Measurements from ENCODE around the gene ZFHX3. TPM values are rescaled to one million over a fixed set of nuclear protein-coding genes. Genes with fewer than 3 reads are reported as not detected.

The ZFHX3 gene
- total and polyA plus RNA-seq, 10 of the 15 experiments (the other 5 are each of a cell fraction or from before 2014, with no cell fraction given) = 0.68 to 8.6 (median 2.0) TPM

DNA sequence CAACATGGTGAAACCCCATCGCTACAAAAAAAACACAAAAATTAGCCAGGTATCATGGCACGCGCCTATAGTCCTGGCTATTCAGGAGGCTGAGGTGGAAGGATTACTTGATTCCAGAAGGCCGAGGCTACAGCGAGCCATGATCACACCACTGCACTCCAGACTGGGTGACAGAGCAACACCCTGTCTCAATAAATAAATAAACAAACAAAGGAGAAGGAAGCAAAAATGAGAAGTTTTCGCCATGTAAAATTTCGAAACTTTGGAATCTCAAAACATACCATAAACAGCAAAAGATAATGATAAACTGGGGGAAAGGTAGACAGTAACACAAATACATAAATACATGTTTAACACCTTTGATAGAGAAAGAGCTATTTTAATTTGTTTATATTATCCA is 130.9 kb downstream of the ZFHX3 start (continued):
- TF ChIP-seq NR2C1 (IDR thresholded peaks at IDR 0.05) (no peak), ASH2L (IDR thresholded peaks at IDR 0.05; ENCODE audit: borderline replicate concordance, low read depth) (no peak), TARDBP (IDR thresholded peaks at IDR 0.05; ENCODE audit: borderline replicate concordance) (no peak), RELB (IDR thresholded peaks at IDR 0.05; ENCODE audit: low read depth) (no peak), RCOR1 (conservative IDR thresholded peaks at IDR 0.05; ENCODE audit: low read depth, low read length) (no peak)

DNA sequence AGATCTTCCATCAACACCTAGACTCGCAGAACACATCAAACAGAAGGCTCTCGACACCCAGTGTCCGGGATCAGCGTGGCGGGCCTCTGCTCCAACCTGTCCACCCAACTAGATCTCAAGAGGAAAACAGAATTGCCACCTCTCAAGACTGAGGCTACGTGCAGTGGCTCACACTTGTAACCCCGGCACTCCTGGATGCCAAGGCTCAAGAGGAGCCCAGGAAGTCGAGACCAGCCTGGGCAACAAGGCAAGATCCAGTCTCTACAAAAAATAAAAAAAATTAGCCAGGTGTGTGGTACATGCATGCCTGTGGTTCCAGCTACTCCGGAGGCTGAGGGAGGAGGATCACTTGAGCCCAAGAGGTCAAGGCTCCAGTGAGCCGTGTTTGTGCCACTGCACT is 132.6 kb downstream of the ZFHX3 start:
- ChIA-PET SMC1A (ENCODE audit: uncharacterized antibody, unreplicated experiment) (no interaction called here), POLR2A (no interaction called here), RAD21 (ENCODE audit: unreplicated experiment) (no interaction called here), CTCF (no interaction called here)
- Histone ChIP-seq H4K20me1 (ENCODE audit: control insufficient read depth, insufficient read depth) (no peaks in the 10 kb centered on the region), H3K36me3 (ENCODE audit: control insufficient read depth in 2 of 2, insufficient read depth in 2 of 2, low read length in 1 of 2) (no peaks in the 10 kb centered on the region), H3K27me3 (replicated peaks in 1 of 2; ENCODE audit: control insufficient read depth in 2 of 2, insufficient read depth in 2 of 2, low read length in 1 of 2) (no peaks in the 10 kb centered on the region), H3K27ac (ENCODE audit: control insufficient read depth, insufficient read depth) (no peak overlapping the region), H3K4me1 (ENCODE audit: control insufficient read depth, insufficient read depth, low read length) (no peaks in the 10 kb centered on the region), H3K79me2 (ENCODE audit: control insufficient read depth, insufficient read depth, low read length) (no peaks in the 10 kb centered on the region), H2AFZ (ENCODE audit: control insufficient read depth, low read depth, low read length) (no peak overlapping the region), H3K4me3 (no peak overlapping the region), H3K9me3 (replicated peaks; ENCODE audit: control insufficient read depth, insufficient read depth, low read length) (no peaks in the 10 kb centered on the region), H3K4me2 (ENCODE audit: control insufficient read depth, insufficient read depth) (no peak overlapping the region), H3K9ac (ENCODE audit: control insufficient read depth, insufficient read depth, low read length) (no peak overlapping the region)
- intact Hi-C loops (cut with micrococcal nuclease; ENCODE audit: unreplicated experiment) (no loop called here), in situ Hi-C loops (cut with MboI) (no loop called here)
- TF ChIP-seq SKIL (IDR thresholded peaks at IDR 0.05; ENCODE audit: low read depth, poor library complexity, severe bottlenecking) = no peak
- TF ChIP-seq RB1 (IDR thresholded peaks at IDR 0.05; ENCODE audit: borderline replicate concordance) = no peak
- no peak for TF ChIP-seq IKZF1 (conservative IDR thresholded peaks at IDR 0.05)
- WGBS (ENCODE audit: insufficient coverage, insufficient replicate concordance, low lambda C conversion rate, missing lambda C conversion rate) = 82% methylated on average over 10 of the region's 10 CpGs
- ATAC-seq = no peak
- BruUV-seq (replicated peaks) = no TSS peak
- DNase-seq (ENCODE audit: low read depth, low spot score) = no peak
- FAIRE-seq = no peak
